Activated naive CD4-positive, alpha-beta T cell treated with anti-CD3 and anti-CD28 coated beads for 36 hours (primary cell): ENCODE data around the gene UNC45B. TPM values are rescaled to one million over a fixed set of nuclear protein-coding genes. Genes with fewer than 3 reads are reported as not detected.
A peak's percentile ranks its signal among the peaks of the same experiment; 100 is the strongest.
"Not testable (repeated sequence)": the region's sequence is repeated elsewhere in the genome, so short reads cannot be mapped to it uniquely, and the experiment has no call there.

Experiments used
- CTCF ChIA-PET: fragments of 350-600 bp; sonication (Branson Sonifier 250); formaldehyde crosslinking; loops from one replicate; lab custom pipeline; 2021; ENCODE audit warnings: antibody characterized with exemption; lab: Charles Lee
- DNase-seq: peaks from one replicate; pipeline ENCODE4 v3.0.0-alpha.2; 2020
- H3K27ac Mint-ChIP-seq: one replicate; pipeline ENCODE4 v1.8.0; 2021; ENCODE audit warnings: mild to moderate bottlenecking, mixed read lengths
- H3K27me3 Mint-ChIP-seq: one replicate; pipeline ENCODE4 v1.8.0; 2021; ENCODE audit warnings: low read depth, mixed read lengths
- H3K36me3 Mint-ChIP-seq: one replicate; pipeline ENCODE4 v1.8.0; 2021; ENCODE audit warnings: low read depth, mixed read lengths
- H3K4me1 Mint-ChIP-seq: one replicate; pipeline ENCODE4 v1.8.0; 2021; ENCODE audit warnings: low read depth, mixed read lengths
- H3K4me3 Mint-ChIP-seq: one replicate; pipeline ENCODE4 v1.8.0; 2021; ENCODE audit warnings: mild to moderate bottlenecking, moderate library complexity, mixed read lengths
- H3K9me3 Mint-ChIP-seq: one replicate; pipeline ENCODE4 v1.8.0; 2021; ENCODE audit warnings: mixed read lengths
- intact Hi-C: fragments of 100-400 bp; cut with micrococcal nuclease; formaldehyde crosslinking; loops from one replicate; pipeline ENCODE4 v1.15.1; 2023
- total RNA-seq, 2 experiments: library from RNA; stranded (reverse); gene quantifications; one replicate each; pipeline ENCODE4 v1.2.3, GENCODE V29; 2021

UNC45B gene
- total RNA-seq, 2 experiments from 2014 or later, result 0.05 to 0.15 TPM

DNA sequence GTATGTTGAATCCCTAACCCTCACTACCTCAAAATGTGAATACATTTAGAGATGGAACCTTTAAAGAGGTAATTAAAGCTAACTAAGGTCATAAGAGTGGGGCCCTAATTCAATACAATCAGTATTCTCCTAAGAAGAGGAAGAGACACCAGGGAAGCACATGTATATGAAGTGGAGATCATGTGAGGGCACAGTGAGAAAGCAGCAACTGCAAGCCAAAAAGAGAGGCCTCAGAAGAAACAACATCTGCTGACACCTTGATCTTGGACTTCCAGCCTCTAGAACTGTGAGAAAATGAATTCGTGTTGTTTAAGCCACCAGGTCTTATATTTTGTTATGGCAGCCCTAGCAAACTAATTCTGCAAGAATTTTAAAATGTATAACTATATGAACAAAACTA lies 82.0 kb downstream of the UNC45B start:
- CTCF ChIA-PET, result no interaction called here
- DNase-seq, result no peak
- Mint-ChIP-seq H3K4me1 (peaks cover 69% of the 10 kb centered on the region), H3K9me3 (peaks cover 2% of the 10 kb centered on the region), H3K36me3 (no peaks in the 10 kb centered on the region), H3K27me3 (no peaks in the 10 kb centered on the region), H3K4me3 (no peak overlapping the region), H3K27ac (no peak overlapping the region)
- intact Hi-C loops, result no loop called here

GRCh38 chr17:35234315-35234714 lies 86.7 kb downstream of the UNC45B start:
- H3K27ac Mint-ChIP-seq, H3K9me3 Mint-ChIP-seq, CTCF ChIA-PET, H3K4me3 Mint-ChIP-seq, H3K36me3 Mint-ChIP-seq, intact Hi-C loops, DNase-seq, H3K27me3 Mint-ChIP-seq: not testable (repeated sequence)
- H3K4me1 Mint-ChIP-seq, result peaks cover 89% of the 10 kb centered on the region

GRCh38 chr17:35235289-35235688 lies 87.7 kb downstream of the UNC45B start:
- peak overlapping the region; percentile 48 for H3K27ac Mint-ChIP-seq
- H3K27me3 Mint-ChIP-seq, result no peaks in the 10 kb centered on the region
- intact Hi-C loops, result no loop called here
- CTCF ChIA-PET, result interaction anchor here (0.7 to 0.9 kb wide), 2 partner anchors 21 to 25 kb away, joined by 3 to 5 read pairs; no protein-coding TSS in a partner anchor
- H3K9me3 Mint-ChIP-seq, result peaks cover 2% of the 10 kb centered on the region
- H3K36me3 Mint-ChIP-seq, result no peaks in the 10 kb centered on the region
- H3K4me3 Mint-ChIP-seq, result no peak overlapping the region
- H3K4me1 Mint-ChIP-seq, result peaks cover 88% of the 10 kb centered on the region
- no peak for DNase-seq

DNA sequence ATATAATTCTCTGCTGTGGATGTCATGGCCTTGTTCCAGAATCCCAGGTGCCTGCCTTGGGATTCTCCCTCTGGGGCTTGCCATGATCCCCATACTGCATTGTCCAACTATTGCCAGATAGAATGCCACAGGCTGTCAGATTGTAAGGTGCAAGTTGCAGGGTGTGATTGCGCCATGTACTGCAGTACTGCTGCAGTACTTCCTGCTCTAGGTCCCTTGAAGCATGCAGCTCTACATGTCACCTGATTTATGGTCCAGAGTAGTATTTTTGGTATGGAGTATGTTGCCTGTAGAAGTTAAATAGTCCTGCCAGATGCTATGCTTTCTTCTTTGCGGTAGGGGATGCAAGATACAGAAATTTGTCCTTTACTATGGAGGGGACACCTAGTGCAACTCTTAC lies 88.3 kb downstream of the UNC45B start:
- Mint-ChIP-seq H3K4me1 (peaks cover 83% of the 10 kb centered on the region), H3K27ac (no peak overlapping the region), H3K36me3 (no peaks in the 10 kb centered on the region), H3K27me3 (no peaks in the 10 kb centered on the region), H3K9me3 (no peaks in the 10 kb centered on the region), H3K4me3 (no peak overlapping the region)
- CTCF ChIA-PET, result interaction anchor here (0.7 kb wide), 1 partner anchor 22 kb away, joined by 5 read pairs; no protein-coding TSS in a partner anchor
- intact Hi-C loops, result no loop called here
- DNase-seq, result peak; percentile 43

DNA sequence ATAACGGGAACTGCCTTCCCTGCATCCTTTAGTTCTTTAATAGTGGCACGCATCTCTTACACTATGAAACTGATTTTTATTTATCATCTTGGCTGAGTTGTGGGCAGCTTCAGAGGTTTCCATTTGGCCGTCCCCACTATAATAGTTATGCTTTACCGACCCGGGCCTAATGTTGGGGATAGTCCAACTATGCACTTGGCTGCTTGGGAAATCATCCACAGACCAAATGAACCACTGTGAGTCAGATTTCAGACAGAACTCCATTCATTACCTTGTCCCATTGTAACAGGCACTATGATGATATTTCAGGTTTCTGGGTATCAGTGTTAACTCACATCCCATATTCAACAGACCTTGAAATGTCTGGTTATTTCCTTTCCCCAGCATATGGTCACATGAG lies 89.2 kb downstream of the UNC45B start:
- Mint-ChIP-seq H3K36me3 (peaks cover 2% of the 10 kb centered on the region), H3K4me1 (peaks cover 81% of the 10 kb centered on the region), H3K9me3 (no peaks in the 10 kb centered on the region), H3K27me3 (no peaks in the 10 kb centered on the region), H3K4me3 (no peak overlapping the region), H3K27ac (no peak overlapping the region)
- no peak for DNase-seq
- CTCF ChIA-PET, result interaction anchor here (0.6 to 1.8 kb wide), 2 partner anchors 26 to 297 kb away, joined by 4 to 5 read pairs; no protein-coding TSS in a partner anchor
- intact Hi-C loops, result no loop called here

GRCh38 chr17:35238821-35239220 lies 91.2 kb downstream of the UNC45B start:
- H3K36me3 Mint-ChIP-seq, result peaks cover 5% of the 10 kb centered on the region
- no peaks in the 10 kb centered on the region for H3K27me3 Mint-ChIP-seq
- CTCF ChIA-PET, result interaction anchor here (0.9 to 1.5 kb wide), 3 partner anchors 12 to 301 kb away, joined by 3 to 4 read pairs (median 3); no protein-coding TSS in a partner anchor
- intact Hi-C loops, result loop anchor here (1.0 kb wide), 1 partner anchor 67 kb away; no protein-coding TSS in a partner anchor
- no peaks in the 10 kb centered on the region for H3K9me3 Mint-ChIP-seq
- H3K4me1 Mint-ChIP-seq, result peaks cover 69% of the 10 kb centered on the region
- H3K4me3 Mint-ChIP-seq, result peak overlapping the region; percentile 41
- peak overlapping the region; percentile 25 for H3K27ac Mint-ChIP-seq
- DNase-seq, result no peak

Other genes starting within 250 kb of the UNC45B start
- 1 to 10 TPM in 1 of 2 experiments, under 1 TPM in 1; 0.69 to 1.5 TPM for gene CCT6B, start 186.4 kb upstream of the UNC45B start, total RNA-seq
- gene ZNF830, start 186.3 kb upstream of the UNC45B start, total RNA-seq, result 10 to 100 TPM; 17.6 to 18.7 TPM
- 10 to 100 TPM; 47.3 to 47.5 TPM for gene LIG3, start 167.3 kb upstream of the UNC45B start, total RNA-seq
- 10 to 100 TPM; 17.8 to 18.2 TPM for gene RFFL, start 84.1 kb upstream of the UNC45B start, total RNA-seq
- 10 to 100 TPM; 31.5 to 33.0 TPM for gene RAD51D, start 28.0 kb upstream of the UNC45B start, total RNA-seq
- gene FNDC8, start 26.2 kb upstream of the UNC45B start, total RNA-seq, result not detected
- 10 to 100 TPM; 33.0 to 35.2 TPM for gene NLE1, start 5.5 kb upstream of the UNC45B start, total RNA-seq
- gene SLC35G3, start 46.6 kb downstream of the UNC45B start, total RNA-seq, result not detected
- 10 to 100 TPM; 34.1 to 35.0 TPM for gene SLFN5, start 95.3 kb downstream of the UNC45B start, total RNA-seq
- gene SLFN11, start 225.8 kb downstream of the UNC45B start, total RNA-seq, result 10 to 100 TPM; 46.4 to 49.6 TPM